Transverse colon (tissue), 4 donors: ENCODE measurements around the gene SULT1A2. TPM values are rescaled to one million over a fixed set of nuclear protein-coding genes. Genes with fewer than 3 reads are reported as not detected.

Experiments
- DNase-seq: peaks from one replicate; pipeline ENCODE4 v3.0.0-alpha.2; 2019
- H3K27ac ChIP-seq, 4 donors: fragments of 200-600 bp; sonication (generic); 2 replicates each; pipeline ENCODE4 v1.5.1; 2016 to 2018; ENCODE audit warnings: inconsistent platforms in 4 of 4
- H3K27me3 ChIP-seq: fragments of 200-600 bp; sonication (generic); 2 replicates; pipeline ENCODE4 v1.5.1; 2017; ENCODE audit warnings: inconsistent platforms
- H3K36me3 ChIP-seq, 4 donors: fragments of 200-600 bp; sonication (generic); 2 replicates each; pipeline ENCODE4 v1.5.1; 2017 to 2019; ENCODE audit warnings: inconsistent platforms in 4 of 4
- H3K4me1 ChIP-seq, 4 donors: fragments of 200-600 bp; sonication (generic); 2 replicates each; pipeline ENCODE4 v1.5.1; 2017 to 2020; ENCODE audit warnings: inconsistent platforms in 4 of 4
- H3K4me3 ChIP-seq, 4 donors: fragments of 200-600 bp; sonication (generic); 1 replicate in 1 of 4; 2 replicates in 3 of 4; pipeline versions ENCODE4 v1.5.1 to v1.6.1; 2017 to 2019; ENCODE audit warnings: inconsistent platforms in 4 of 4
- H3K9me3 ChIP-seq, 2 donors: fragments of 200-600 bp; sonication (generic); 2 replicates each; pipeline ENCODE4 v1.5.1; 2017 to 2019; ENCODE audit warnings: inconsistent platforms in 2 of 2
- EP300 ChIP-seq: sonication (generic); formaldehyde crosslinking; IDR thresholded peaks from one replicate; pipeline ENCODE4 v1.6.1; 2017; ENCODE audit warnings: antibody characterized with exemption, low read depth
- POLR2A ChIP-seq: fragments of 450-650 bp; IDR thresholded peaks from one replicate; pipeline ENCODE4 v1.6.1; 2016; ENCODE audit warnings: antibody characterized with exemption, mild to moderate bottlenecking, moderate library complexity
- POLR2AphosphoS5 ChIP-seq, 3 donors: sonication (generic); formaldehyde crosslinking; IDR thresholded peaks; one replicate each; pipeline ENCODE4 v1.6.1; 2016; ENCODE audit warnings: antibody characterized with exemption in 3 of 3
- WGBS, 2 donors: methylation state at CpG; one replicate each; pipeline ENCODE4 v1.1.5; 2018; ENCODE audit warnings: low coverage in 1 of 2; 5-methylcytosine and 5-hydroxymethylcytosine counted together
- in situ Hi-C, 4 donors: fragments of 200-750 bp; cut with MboI; loops; one replicate each; pipeline versions ENCODE4 v1.15.0 to v1.15.1; 2017; ENCODE audit warnings: low sequenced_read_pairs in 3 of 4, low pct_ligation_motif_present in 1 of 4, low pct_unique_long_range_greater_than_20kb in 1 of 4
- intact Hi-C: fragments of 100-400 bp; cut with DNase I; formaldehyde crosslinking; loops from one replicate; pipeline ENCODE4 v1.15.1; 2023; ENCODE audit warnings: low total_unique reads
- total RNA-seq, 4 donors: library from RNA; depleted of rRNA; stranded (reverse); fragments of >200 nt; gene quantifications; one replicate each; pipeline ENCODE4 v1.1.0, GENCODE V29; 2016
- TF ChIP-seq, protein P1 (sequence below), 5 experiments: fragments of 200-600 bp in 3 of 5; fragments of 450-650 bp in 2 of 5; sonication (generic) in 3 of 5; IDR thresholded peaks; 1 replicate in 2 of 5; 2 replicates in 3 of 5; pipeline ENCODE4 v1.5.1; 2016 to 2017; ENCODE audit warnings: antibody characterized with exemption in 5 of 5, inconsistent platforms in 3 of 5, mild to moderate bottlenecking in 2 of 5, moderate library complexity in 1 of 5

The SULT1A2 gene
- total RNA-seq, 4 donors from 2014 or later: 5.0 to 51.1 (median 38.3) TPM

DNA sequence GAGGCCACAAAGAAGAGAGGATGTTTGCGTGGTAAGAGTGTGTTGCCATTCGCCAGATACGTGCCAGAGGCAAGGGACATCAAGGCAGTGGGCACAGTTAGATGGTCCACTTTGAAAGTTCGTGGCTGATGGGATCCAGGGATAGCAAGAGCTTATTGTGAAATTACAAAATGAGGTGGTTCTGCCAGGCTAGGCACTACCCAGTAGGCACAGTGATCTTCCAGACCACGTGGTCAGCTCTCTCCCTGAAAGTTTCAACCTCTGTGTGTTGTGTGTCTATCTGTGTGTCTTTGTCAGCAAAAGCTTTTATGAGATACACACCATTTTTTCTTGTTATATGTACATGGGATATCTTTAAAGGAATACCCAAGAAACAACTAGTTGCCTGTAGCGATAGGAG lies 33.6 kb downstream of the SULT1A2 start:
- in situ Hi-C loops: no loop called here
- peaks cover 0 to 9% (median 2%) of the 10 kb centered on the region in 4 donors for H3K36me3 ChIP-seq
- peaks cover 0 to 4% of the 10 kb centered on the region in 2 donors for H3K9me3 ChIP-seq
- H3K27me3 ChIP-seq: no peaks in the 10 kb centered on the region
- intact Hi-C loops: no loop called here
- DNase-seq: no peak
- H3K4me3 ChIP-seq: no peak overlapping the region
- no peak overlapping the region for H3K27ac ChIP-seq
- TF ChIP-seq POLR2A (no peak), POLR2AphosphoS5 (IDR thresholded peaks at IDR 0.05) (no peak)
- TF ChIP-seq, protein P1, sequence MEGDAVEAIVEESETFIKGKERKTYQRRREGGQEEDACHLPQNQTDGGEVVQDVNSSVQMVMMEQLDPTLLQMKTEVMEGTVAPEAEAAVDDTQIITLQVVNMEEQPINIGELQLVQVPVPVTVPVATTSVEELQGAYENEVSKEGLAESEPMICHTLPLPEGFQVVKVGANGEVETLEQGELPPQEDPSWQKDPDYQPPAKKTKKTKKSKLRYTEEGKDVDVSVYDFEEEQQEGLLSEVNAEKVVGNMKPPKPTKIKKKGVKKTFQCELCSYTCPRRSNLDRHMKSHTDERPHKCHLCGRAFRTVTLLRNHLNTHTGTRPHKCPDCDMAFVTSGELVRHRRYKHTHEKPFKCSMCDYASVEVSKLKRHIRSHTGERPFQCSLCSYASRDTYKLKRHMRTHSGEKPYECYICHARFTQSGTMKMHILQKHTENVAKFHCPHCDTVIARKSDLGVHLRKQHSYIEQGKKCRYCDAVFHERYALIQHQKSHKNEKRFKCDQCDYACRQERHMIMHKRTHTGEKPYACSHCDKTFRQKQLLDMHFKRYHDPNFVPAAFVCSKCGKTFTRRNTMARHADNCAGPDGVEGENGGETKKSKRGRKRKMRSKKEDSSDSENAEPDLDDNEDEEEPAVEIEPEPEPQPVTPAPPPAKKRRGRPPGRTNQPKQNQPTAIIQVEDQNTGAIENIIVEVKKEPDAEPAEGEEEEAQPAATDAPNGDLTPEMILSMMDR (IDR thresholded peaks at IDR 0.05): no peak
- H3K4me1 ChIP-seq: no peaks in the 10 kb centered on the region
- WGBS, 2 donors: 91 to 95% methylated on average over 6 of the region's 6 CpGs

DNA sequence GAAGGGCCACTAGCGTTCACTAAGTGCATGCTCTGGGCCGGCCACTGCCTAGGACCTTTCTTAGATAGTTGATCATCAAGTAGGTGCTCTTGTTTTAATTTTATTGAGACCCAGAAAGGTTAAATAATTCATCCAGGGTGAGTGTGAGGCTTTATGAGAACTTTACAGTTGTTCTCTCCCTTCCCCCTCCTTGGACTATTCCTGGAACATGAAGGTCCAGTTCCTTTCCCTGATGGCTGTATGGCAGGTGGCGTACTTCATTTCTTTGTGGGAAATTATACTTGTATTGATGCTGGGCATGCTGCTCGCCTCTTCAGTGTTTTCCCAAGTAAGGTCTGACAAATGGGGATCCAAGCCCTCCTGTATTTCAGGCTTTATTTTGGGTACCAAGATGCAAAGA lies 34.7 kb downstream of the SULT1A2 start:
- no peak overlapping the region for H3K4me3 ChIP-seq
- no peak overlapping the region for H3K27ac ChIP-seq
- no peaks in the 10 kb centered on the region for H3K4me1 ChIP-seq
- peaks cover 0 to 12% (median 2%) of the 10 kb centered on the region in 4 donors for H3K36me3 ChIP-seq
- DNase-seq: no peak
- in situ Hi-C loops: no loop called here
- no peaks in the 10 kb centered on the region for H3K27me3 ChIP-seq
- TF ChIP-seq POLR2AphosphoS5 (IDR thresholded peaks at IDR 0.05) (no peak), POLR2A (no peak), EP300 (no peak)
- TF ChIP-seq, protein P1 (IDR thresholded peaks at IDR 0.05): no peak
- WGBS, 2 donors: 97% methylated on average over 4 of the region's 4 CpGs; no CpG with 5 or more reads in 1 of the 2 donors
- intact Hi-C loops: no loop called here
- H3K9me3 ChIP-seq: peaks cover 0 to 2% of the 10 kb centered on the region in 2 donors

DNA sequence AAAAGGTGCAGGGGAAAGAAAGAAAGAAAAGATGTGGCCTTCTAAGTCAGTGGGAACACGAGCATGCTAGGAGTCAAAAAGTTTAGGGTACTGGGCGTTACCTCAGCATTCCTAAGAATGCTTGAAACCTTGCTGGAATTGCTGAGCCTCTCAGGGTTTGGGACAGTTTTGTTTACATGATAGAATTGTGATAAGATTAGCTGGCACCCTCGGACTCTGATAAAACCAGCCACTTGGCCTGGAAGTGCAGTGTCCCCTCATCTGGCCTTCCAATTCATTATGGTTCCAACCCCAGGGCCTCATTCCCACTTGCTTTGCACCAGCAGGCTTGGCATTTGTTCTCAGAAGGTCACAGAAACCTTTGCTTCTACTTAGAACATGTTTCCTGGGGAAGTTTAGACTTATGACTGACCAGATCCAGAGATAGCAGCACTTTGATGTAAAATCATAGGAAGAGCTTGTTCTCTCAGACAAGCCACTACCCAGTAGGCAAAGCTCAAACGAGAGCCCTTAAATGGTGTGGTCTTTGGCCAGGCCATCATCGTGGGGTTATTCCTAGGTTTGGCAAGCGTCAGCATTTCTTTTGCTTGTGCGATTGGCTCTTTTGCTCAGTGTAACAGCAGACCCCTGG lies 35.2 kb downstream of the SULT1A2 start:
- no peaks in the 10 kb centered on the region for H3K27me3 ChIP-seq
- no peak for DNase-seq
- intact Hi-C loops (no loop called here), in situ Hi-C loops (no loop called here)
- H3K36me3 ChIP-seq: peaks cover 0 to 12% (median 2%) of the 10 kb centered on the region in 4 donors
- H3K4me3 ChIP-seq: no peak overlapping the region
- H3K4me1 ChIP-seq: no peaks in the 10 kb centered on the region
- TF ChIP-seq EP300: no peak
- TF ChIP-seq POLR2A: no peak
- TF ChIP-seq, protein P1 (IDR thresholded peaks at IDR 0.05): no peak
- TF ChIP-seq POLR2AphosphoS5 (IDR thresholded peaks at IDR 0.05): no peak
- no peaks in the 10 kb centered on the region for H3K9me3 ChIP-seq
- H3K27ac ChIP-seq: no peak overlapping the region
- WGBS, 2 donors: 79% methylated on average over 3 to 7 of the region's 7 CpGs

DNA sequence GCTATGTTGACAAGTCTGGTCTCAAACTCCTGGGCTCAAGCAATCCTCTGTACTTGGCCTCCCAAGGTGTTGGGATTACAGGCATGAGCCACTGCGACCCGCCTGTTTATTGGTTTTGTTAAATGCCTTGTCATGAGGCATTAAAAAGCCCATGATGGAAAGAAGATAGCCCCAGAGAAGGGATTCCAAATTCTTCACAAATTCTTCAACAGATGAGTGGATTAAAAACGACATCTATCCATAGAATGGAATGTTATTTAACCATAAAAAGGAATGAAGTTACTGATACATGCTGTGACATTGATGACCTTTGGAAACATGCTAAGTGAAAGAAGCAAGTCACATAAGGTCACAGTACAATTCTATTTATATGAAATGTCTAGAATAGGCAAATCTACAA lies 38.4 kb downstream of the SULT1A2 start:
- peaks cover 0 to 12% (median 2%) of the 10 kb centered on the region in 4 donors for H3K36me3 ChIP-seq
- no peaks in the 10 kb centered on the region for H3K27me3 ChIP-seq
- in situ Hi-C loops (no loop called here), intact Hi-C loops (no loop called here)
- peaks cover 5 to 16% (median 9%) of the 10 kb centered on the region in 4 donors for H3K4me1 ChIP-seq
- H3K4me3 ChIP-seq: no peak overlapping the region
- WGBS, 2 donors: 77 to 95% methylated on average over 2 to 3 of the region's 3 CpGs
- no peaks in the 10 kb centered on the region for H3K9me3 ChIP-seq
- TF ChIP-seq POLR2A (no peak), EP300 (no peak), POLR2AphosphoS5 (IDR thresholded peaks at IDR 0.05) (no peak)
- TF ChIP-seq, protein P1 (IDR thresholded peaks at IDR 0.05): no peak
- no peak overlapping the region for H3K27ac ChIP-seq
- DNase-seq: no peak
